Liver (tissue), 3 donors: ENCODE measurements around the gene C2CD4D.

ENCODE experiments used
- EGR1 ChIP-seq, 2 donors: IDR thresholded peaks; 2 replicates each; pipeline ENCODE4 v1.6.1; 2016 to 2018; ENCODE audit warnings: antibody characterized with exemption in 2 of 2, low read depth in 2 of 2
- FOXA1 ChIP-seq: IDR thresholded peaks from 2 replicates; pipeline ENCODE4 v1.6.1; 2016; ENCODE audit warnings: antibody characterized with exemption
- GABPA ChIP-seq, 2 donors: IDR thresholded peaks in 1 of 2; conservative IDR thresholded peaks in 1 of 2; 2 replicates each; pipeline ENCODE4 v1.6.1; 2016; ENCODE audit warnings: antibody characterized with exemption in 2 of 2, mild to moderate bottlenecking in 1 of 2, moderate library complexity in 1 of 2
- HNF4G ChIP-seq: IDR thresholded peaks from 2 replicates; pipeline ENCODE4 v1.6.1; 2016; ENCODE audit warnings: antibody characterized with exemption
- JUND ChIP-seq, 2 donors: IDR thresholded peaks; 2 replicates each; pipeline ENCODE4 v1.6.1; 2016; ENCODE audit warnings: antibody characterized with exemption in 2 of 2
- RAD21 ChIP-seq, 2 donors: IDR thresholded peaks; 2 replicates each; pipeline ENCODE4 v1.6.1; 2016; ENCODE audit warnings: antibody characterized with exemption in 2 of 2, mild to moderate bottlenecking in 2 of 2
- RXRA ChIP-seq, 2 donors: IDR thresholded peaks; 2 replicates each; pipeline ENCODE4 v1.6.1; 2017 to 2018; ENCODE audit warnings: antibody characterized with exemption in 2 of 2, mild to moderate bottlenecking in 1 of 2
- TAF1 ChIP-seq: conservative IDR thresholded peaks from 2 replicates; pipeline ENCODE4 v1.6.1; 2016; ENCODE audit warnings: antibody characterized with exemption, mild to moderate bottlenecking
- YY1 ChIP-seq: IDR thresholded peaks from 2 replicates; pipeline ENCODE4 v1.6.1; 2016; ENCODE audit warnings: antibody characterized with exemption, mild to moderate bottlenecking
- TF ChIP-seq, protein P1 (sequence below): fragments of 150-350 bp; IDR thresholded peaks from 2 replicates; pipeline ENCODE4 v1.5.1; 2017; ENCODE audit warnings: improper control_type of control experiment, low read depth, low read length; ENCODE audit not compliant: missing input control
- TF ChIP-seq, protein P2 (sequence below): IDR thresholded peaks from 2 replicates; pipeline ENCODE4 v1.6.1; 2016; ENCODE audit warnings: antibody characterized with exemption, mild to moderate bottlenecking
- TF ChIP-seq, protein P3 (sequence below): IDR thresholded peaks from 2 replicates; pipeline ENCODE4 v1.6.1; 2016; ENCODE audit warnings: antibody characterized with exemption
- TF ChIP-seq, protein P4 (sequence below): IDR thresholded peaks from 2 replicates; pipeline ENCODE4 v1.6.1; 2016; ENCODE audit warnings: antibody characterized with exemption
- TF ChIP-seq, protein P5 (sequence below): IDR thresholded peaks from 2 replicates; pipeline ENCODE4 v1.6.1; 2016; ENCODE audit warnings: antibody characterized with exemption
- donor health status: healthy.
- donor health status: healthy.

DNA sequence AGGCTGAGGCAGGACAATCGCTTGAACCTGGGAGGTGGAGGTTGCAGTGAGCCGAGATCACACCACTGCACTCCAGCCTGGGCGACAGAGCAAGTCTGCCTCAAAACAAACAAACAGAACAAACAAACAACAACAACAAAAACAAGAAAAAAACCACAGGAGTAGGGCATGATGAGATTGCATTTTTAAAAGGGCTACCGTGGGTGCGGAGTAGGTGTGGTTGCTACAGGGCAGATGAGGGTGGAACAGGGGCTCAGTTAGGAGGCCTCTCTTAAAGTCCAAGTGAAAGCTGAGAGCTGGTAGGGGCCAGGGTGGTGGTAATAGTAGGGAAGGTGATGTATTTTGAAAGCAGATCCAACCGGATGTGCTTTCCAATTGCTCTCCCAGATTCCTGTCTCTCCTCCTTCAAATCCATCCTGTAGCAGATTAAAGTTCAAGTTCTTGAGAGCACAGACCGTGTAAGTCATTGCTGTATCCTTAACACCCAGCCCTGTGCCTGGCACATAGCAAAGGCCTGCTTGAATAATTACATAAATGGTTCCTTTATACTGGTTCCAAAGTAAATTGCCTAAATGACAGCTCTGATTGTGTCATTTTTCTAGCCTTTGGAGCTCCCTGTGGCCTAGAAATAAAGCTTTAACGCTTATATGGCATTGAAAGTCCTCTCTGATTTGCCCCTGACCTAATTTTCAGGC, 30.2 kb downstream of the C2CD4D start:
- TF ChIP-seq, protein P1, sequence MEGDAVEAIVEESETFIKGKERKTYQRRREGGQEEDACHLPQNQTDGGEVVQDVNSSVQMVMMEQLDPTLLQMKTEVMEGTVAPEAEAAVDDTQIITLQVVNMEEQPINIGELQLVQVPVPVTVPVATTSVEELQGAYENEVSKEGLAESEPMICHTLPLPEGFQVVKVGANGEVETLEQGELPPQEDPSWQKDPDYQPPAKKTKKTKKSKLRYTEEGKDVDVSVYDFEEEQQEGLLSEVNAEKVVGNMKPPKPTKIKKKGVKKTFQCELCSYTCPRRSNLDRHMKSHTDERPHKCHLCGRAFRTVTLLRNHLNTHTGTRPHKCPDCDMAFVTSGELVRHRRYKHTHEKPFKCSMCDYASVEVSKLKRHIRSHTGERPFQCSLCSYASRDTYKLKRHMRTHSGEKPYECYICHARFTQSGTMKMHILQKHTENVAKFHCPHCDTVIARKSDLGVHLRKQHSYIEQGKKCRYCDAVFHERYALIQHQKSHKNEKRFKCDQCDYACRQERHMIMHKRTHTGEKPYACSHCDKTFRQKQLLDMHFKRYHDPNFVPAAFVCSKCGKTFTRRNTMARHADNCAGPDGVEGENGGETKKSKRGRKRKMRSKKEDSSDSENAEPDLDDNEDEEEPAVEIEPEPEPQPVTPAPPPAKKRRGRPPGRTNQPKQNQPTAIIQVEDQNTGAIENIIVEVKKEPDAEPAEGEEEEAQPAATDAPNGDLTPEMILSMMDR = no peak
- no peak for TF ChIP-seq RAD21 (IDR thresholded peaks at IDR 0.05)
- no peak for TF ChIP-seq JUND (IDR thresholded peaks at IDR 0.05)
- TF ChIP-seq, protein P2, sequence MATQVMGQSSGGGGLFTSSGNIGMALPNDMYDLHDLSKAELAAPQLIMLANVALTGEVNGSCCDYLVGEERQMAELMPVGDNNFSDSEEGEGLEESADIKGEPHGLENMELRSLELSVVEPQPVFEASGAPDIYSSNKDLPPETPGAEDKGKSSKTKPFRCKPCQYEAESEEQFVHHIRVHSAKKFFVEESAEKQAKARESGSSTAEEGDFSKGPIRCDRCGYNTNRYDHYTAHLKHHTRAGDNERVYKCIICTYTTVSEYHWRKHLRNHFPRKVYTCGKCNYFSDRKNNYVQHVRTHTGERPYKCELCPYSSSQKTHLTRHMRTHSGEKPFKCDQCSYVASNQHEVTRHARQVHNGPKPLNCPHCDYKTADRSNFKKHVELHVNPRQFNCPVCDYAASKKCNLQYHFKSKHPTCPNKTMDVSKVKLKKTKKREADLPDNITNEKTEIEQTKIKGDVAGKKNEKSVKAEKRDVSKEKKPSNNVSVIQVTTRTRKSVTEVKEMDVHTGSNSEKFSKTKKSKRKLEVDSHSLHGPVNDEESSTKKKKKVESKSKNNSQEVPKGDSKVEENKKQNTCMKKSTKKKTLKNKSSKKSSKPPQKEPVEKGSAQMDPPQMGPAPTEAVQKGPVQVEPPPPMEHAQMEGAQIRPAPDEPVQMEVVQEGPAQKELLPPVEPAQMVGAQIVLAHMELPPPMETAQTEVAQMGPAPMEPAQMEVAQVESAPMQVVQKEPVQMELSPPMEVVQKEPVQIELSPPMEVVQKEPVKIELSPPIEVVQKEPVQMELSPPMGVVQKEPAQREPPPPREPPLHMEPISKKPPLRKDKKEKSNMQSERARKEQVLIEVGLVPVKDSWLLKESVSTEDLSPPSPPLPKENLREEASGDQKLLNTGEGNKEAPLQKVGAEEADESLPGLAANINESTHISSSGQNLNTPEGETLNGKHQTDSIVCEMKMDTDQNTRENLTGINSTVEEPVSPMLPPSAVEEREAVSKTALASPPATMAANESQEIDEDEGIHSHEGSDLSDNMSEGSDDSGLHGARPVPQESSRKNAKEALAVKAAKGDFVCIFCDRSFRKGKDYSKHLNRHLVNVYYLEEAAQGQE = no peak
- no peak for TF ChIP-seq YY1
- TF ChIP-seq, protein P3, sequence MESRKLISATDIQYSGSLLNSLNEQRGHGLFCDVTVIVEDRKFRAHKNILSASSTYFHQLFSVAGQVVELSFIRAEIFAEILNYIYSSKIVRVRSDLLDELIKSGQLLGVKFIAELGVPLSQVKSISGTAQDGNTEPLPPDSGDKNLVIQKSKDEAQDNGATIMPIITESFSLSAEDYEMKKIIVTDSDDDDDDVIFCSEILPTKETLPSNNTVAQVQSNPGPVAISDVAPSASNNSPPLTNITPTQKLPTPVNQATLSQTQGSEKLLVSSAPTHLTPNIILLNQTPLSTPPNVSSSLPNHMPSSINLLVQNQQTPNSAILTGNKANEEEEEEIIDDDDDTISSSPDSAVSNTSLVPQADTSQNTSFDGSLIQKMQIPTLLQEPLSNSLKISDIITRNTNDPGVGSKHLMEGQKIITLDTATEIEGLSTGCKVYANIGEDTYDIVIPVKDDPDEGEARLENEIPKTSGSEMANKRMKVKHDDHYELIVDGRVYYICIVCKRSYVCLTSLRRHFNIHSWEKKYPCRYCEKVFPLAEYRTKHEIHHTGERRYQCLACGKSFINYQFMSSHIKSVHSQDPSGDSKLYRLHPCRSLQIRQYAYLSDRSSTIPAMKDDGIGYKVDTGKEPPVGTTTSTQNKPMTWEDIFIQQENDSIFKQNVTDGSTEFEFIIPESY = no peak
- no peak for TF ChIP-seq HNF4G
- no peak for TF ChIP-seq TAF1
- no peak for TF ChIP-seq RXRA (IDR thresholded peaks at IDR 0.05)
- TF ChIP-seq, protein P4, sequence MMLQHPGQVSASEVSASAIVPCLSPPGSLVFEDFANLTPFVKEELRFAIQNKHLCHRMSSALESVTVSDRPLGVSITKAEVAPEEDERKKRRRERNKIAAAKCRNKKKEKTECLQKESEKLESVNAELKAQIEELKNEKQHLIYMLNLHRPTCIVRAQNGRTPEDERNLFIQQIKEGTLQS = no peak
- no peak for TF ChIP-seq FOXA1
- TF ChIP-seq, protein P5, sequence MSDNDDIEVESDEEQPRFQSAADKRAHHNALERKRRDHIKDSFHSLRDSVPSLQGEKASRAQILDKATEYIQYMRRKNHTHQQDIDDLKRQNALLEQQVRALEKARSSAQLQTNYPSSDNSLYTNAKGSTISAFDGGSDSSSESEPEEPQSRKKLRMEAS = no peak
- TF ChIP-seq GABPA (IDR thresholded peaks at IDR 0.05 in 1 of 2, conservative IDR thresholded peaks at IDR 0.05 in 1 of 2) = no peak
- no peak for TF ChIP-seq EGR1 (IDR thresholded peaks at IDR 0.05; ENCODE audit: low read depth in 2 of 2)
